GM19351 (cell line): ENCODE measurements around the gene RBKS.
"Not testable (repeated sequence)": the region's sequence is repeated elsewhere in the genome, so short reads cannot be mapped to it uniquely, and the experiment has no call there.

Experiments used
- ATAC-seq: cut with Tn5 transposase; IDR thresholded peaks from one replicate; pipeline ENCODE4 v1.9.1; 2021; ENCODE audit warnings: mild to moderate bottlenecking, moderate library complexity; ENCODE audit not compliant: unreplicated experiment

Gene RBKS

GRCh38 chr2:27907547-27907946 lies 17.4 kb upstream of the RBKS start:
- ATAC-seq = no peak

GRCh38 chr2:27906074-27906473 lies 15.9 kb upstream of the RBKS start:
- ATAC-seq = no peak

DNA sequence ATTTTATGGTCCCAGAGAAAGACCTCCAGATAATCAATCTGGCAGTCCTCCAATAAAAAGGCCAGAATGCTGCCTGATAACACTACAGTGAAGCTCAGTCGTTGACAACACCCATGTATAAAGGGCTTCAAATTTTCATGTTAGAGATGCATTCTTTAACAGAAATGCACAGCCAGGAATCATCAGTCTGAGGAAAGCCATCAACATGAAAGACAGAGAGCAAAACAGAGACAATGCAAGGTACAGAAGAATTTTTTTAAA lies 14.1 kb upstream of the RBKS start:
- no peak for ATAC-seq

GRCh38 chr2:27903649-27904404 lies 13.6 kb upstream of the RBKS start:
- no peak for ATAC-seq

DNA sequence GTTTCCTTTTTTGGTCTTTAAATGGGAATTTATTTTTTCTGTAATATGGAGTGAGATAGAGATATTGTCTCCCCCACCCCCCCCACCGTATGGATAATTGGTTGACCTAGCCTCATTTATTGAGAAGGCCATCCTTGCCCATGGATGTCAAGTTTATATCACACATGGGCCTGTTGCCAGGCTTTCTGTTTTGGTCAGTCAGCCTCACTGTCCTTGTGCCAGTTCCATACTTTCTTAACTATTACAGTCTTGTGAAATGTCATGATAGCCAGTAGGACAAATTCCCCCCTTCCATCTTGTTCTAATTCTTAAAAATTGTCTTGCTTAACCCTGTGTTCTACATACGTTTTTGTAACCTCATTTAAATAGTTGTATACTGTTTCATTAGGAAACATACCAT lies 12.8 kb upstream of the RBKS start:
- no peak for ATAC-seq

GRCh38 chr2:27902098-27902497 lies 11.9 kb upstream of the RBKS start:
- no peak for ATAC-seq

DNA sequence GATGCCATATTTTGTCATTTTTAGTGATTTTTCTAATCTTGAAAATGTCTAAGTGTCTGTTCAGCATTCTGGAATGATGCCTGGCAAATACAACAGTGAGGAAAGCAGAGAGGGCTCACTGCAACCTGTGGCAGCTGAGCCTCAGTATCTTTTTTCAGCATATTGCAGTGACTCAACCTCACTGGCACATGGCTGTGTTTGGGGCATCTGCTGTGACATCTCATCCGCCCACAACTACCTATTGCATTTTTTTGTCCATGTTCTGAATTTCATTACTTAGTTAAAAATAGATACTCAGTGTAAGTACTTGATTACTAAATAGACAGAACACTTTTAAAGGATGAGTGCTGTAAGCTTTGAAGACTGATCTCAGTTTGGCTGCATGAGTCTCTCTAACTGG lies 11.0 kb upstream of the RBKS start:
- ATAC-seq = no peak

- ATAC-seq = no peak
Observed at GRCh38 chr2:27897717-27898116, 7.5 kb upstream of the RBKS start.

DNA sequence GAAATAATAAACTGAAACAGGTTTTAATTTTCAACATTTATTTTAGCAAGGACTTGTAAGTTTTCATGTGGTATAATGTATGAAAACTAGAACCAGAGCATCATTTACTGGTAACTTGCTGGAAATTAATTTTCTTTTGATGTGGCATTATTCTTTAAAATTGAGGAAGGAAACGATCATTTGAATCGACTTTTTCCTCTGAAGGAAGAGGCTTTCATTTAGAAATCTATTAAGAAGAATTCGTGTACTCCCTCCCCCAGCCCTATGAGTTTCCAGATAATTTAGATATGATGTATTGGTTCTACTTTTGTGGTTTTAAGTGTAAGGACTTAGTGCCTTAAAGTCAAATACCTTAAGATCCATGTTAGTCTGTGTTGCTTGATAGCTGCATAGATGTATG lies 2.8 kb upstream of the RBKS start:
- ATAC-seq = no peak

DNA sequence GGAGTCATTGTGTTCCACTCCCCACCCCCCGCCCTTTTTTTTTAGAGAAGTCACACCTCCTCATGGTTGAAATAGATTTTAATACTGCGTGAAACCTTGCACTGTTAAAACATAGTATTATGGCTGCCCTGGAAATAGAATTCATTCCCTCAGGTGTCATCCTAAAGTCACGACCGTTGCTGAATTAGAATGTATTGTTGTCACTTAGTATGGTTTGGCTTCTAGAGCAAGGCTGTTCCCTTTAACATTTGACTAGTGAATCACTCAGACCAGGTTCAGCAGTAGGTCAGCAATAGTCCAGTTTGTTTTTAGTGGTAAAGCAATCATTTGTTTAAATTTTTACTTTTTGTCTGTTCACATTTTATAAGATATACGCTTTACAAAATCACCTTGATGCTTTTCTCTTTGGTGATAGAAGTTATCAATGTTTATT lies 1.5 kb upstream of the RBKS start:
- ATAC-seq = no peak

- ATAC-seq = no peak
Observed at GRCh38 chr2:27890924-27891672, 911 bp upstream of the RBKS start.

GRCh38 chr2:27889774-27890145 lies 427 bp downstream of the RBKS start:
- no peak for ATAC-seq

GRCh38 chr2:27888790-27889189 lies 1.4 kb downstream of the RBKS start:
- no peak for ATAC-seq

DNA sequence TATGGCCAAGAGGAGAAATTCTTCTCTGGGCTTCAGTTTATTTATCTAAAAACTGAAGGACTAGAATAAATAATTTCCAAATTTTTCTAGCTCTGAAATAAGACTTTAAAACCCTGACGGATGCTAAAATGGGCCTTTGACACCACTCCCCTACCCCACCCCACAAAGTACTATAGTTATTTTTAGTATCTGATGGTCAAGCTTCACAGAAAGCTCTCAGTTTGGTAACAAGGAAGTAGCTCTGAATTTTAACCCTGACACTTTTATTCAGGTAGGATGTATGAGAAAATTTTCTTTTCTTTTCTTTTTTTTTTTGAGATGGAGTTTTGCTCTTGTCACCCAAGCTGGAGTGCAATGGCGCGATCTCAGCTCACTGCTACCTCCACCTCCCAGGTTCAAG lies 2.4 kb downstream of the RBKS start:
- no peak for ATAC-seq

DNA sequence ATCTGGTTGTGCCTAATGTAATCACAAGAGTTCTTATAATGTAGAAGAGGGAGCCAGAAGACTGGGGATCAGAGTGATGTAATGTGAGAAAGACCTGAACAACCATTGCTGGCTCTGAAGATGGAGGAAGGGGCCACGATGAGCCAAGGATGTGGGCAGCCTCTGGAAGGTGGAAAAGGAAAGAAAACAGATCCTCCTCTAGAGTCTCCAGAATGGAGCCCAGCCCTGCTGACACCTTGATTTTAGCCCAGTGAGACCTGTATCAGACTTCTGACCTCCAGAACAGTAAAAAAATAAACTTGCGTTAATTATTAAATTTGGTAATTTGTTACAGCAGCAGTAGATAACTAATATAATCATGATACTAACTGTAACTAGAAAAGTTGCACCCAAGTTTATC lies 3.1 kb downstream of the RBKS start:
- no peak for ATAC-seq

DNA sequence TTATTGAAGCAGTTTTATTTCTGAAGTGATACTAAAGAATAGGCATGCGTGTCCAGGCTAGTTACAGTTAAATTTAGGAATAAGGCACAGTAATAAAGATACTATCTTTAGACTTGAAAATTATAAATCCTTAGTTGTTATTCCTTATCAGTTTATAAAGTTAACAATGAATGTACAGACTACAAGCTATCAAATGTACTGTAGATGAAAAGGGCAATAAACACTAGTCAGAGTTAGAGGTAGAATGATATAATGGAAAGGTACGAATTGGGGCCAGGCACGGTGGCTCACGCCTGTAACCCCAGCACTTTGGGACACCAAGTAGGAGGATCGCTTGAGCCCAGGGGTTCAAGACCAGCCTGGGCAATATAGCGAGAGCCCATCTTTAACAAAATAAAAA lies 3.9 kb downstream of the RBKS start:
- ATAC-seq = no peak

DNA sequence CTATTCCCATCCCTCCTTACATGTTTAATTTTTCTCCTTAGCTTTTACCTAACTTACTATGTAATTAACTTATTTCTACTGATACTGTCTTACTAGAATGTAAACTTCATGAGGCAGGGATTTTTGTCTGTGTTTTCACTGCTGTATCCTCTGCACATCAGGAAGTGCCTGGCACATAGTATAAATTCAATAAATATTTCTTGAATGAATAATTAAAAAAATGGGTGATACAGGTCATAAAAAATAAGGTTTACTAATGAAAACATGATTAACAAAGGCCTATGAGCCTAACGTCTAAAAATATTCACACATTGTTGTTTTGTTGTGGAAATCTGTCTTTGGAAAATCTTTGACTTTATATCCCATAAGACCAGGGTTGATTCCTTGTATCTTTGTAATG lies 4.5 kb downstream of the RBKS start:
- no peak for ATAC-seq

DNA sequence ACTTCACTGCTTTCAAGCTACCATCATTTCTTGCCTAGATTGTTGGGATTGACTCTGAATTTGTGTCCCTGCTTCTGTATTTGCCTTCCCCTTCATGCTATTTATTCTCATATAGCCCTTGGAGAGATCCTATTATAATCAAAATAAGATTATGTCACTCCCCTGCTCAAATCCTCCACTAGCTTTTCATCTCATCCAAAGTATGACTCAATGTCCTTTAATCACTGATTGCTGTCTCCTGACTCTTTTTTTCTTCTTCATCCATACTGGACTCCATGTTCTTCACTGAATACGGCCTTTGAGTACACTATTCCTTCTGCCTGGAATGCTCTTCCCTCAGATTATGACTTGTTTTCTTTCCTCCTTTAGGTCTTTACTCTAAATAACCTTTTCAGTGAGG lies 5.0 kb downstream of the RBKS start:
- ATAC-seq = no peak

DNA sequence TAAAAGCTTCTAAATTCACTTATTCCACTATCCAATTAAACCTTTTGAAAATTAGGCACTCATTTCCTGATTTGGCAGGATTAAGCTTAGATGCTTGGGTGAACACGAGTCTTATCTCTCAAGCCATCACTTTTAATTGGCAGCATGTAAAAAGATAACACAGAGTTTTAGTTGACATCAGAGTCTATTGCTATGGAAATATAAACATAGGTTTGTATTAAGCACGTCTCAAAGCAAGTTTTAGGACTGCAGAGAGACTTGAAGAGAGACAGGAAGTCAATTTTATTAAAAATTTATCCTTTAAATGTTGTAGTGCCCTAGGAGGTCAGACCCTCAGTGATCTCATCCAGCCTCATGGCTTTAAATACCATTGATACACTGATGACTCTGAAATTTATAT lies 5.6 kb downstream of the RBKS start:
- no peak for ATAC-seq

GRCh38 chr2:27882584-27882922 lies 7.6 kb downstream of the RBKS start:
- not testable (repeated sequence) for ATAC-seq

DNA sequence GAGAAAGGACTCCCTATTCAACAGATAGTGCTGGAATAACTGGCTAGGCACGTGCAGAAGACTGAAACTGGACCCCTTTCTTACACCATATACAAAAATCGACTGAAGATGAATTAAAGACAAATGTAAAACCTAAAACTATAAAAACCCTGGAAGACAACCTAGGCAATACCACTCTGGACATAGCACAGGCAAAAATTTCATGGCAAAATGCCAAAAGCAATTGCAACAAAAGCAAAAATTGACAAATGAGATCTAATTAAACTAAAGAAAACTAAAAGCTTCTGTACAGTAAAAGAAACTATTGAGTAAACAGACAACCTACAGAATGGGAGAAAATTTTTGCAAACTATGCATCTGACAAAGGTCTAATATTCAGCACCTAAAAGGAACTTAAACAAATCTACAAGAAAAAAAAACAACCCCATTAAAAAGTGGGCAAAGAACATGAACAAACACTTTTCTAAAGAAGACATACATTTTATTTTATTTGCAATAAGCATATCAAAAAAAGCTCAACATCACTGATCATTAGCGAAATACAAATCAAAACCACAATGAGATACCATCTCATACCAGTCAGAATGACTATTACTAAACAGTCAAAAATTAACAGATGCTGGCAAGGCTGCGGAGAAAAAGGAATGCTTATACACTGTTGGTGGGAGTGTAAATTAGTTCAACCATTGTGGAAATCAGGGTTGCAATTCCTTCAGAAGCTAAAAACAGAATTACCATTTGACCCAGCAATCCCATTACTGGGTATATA lies 8.2 kb downstream of the RBKS start:
- not testable (repeated sequence) for ATAC-seq

DNA sequence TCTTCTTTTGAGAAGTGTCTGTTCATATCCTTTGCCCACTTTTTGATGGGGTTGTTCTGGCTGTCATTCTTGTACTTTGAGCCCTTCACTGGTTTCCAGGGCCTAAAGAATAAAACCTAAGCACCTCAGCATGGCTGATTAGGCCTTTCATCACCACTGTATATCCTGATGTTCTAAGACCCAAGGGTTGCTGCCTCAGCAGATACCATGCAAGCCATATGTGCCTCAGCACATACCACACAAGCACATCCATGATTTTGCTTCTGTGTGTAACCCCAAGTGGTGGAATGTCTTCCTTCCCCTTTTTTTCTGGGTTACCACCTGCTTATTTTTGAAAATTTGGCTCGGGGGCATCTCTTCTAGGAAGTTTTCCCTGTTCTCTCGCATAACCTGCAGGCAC lies 11.4 kb downstream of the RBKS start:
- ATAC-seq = no peak
